EH (cell line): ENCODE data around the gene SEC61A2.
"Not testable (repeated sequence)": the region's sequence is repeated elsewhere in the genome, so short reads cannot be mapped to it uniquely, and the experiment has no call there.

Source experiments
- DNase-seq: peaks from one replicate; pipeline ENCODE4 v3.0.0-alpha.2; 2015; ENCODE audit warnings: low read depth

The SEC61A2 gene

GRCh38 chr10:12160664-12161063, 31.2 kb downstream of the SEC61A2 start:
- no peak for DNase-seq

GRCh38 chr10:12162927-12163326, 33.5 kb downstream of the SEC61A2 start:
- DNase-seq: no peak

- no peak for DNase-seq
Measured at GRCh38 chr10:12164085-12164484, 34.6 kb downstream of the SEC61A2 start.

GRCh38 chr10:12165036-12165435, 35.6 kb downstream of the SEC61A2 start:
- DNase-seq: no peak

GRCh38 chr10:12165999-12166775, 36.7 kb downstream of the SEC61A2 start:
- DNase-seq: no peak

- not testable (repeated sequence) for DNase-seq
Measured at GRCh38 chr10:12171512-12171911, 42.0 kb downstream of the SEC61A2 start.

GRCh38 chr10:12177642-12178041, 48.2 kb downstream of the SEC61A2 start:
- DNase-seq: no peak

- DNase-seq: no peak
Measured at GRCh38 chr10:12179606-12180170, 50.2 kb downstream of the SEC61A2 start.

GRCh38 chr10:12180221-12180974, 50.9 kb downstream of the SEC61A2 start:
- no peak for DNase-seq

GRCh38 chr10:12181065-12181775, 51.7 kb downstream of the SEC61A2 start:
- DNase-seq: no peak

- DNase-seq: no peak
Measured at GRCh38 chr10:12184165-12184564, 54.7 kb downstream of the SEC61A2 start.

- no peak for DNase-seq
Measured at GRCh38 chr10:12186323-12186722, 56.8 kb downstream of the SEC61A2 start.

GRCh38 chr10:12187321-12187905, 57.9 kb downstream of the SEC61A2 start:
- no peak for DNase-seq

- no peak for DNase-seq
Measured at GRCh38 chr10:12188656-12189055, 59.2 kb downstream of the SEC61A2 start.

- DNase-seq: no peak
Measured at GRCh38 chr10:12189426-12189825, 59.9 kb downstream of the SEC61A2 start.

- DNase-seq: no peak
Measured at GRCh38 chr10:12191715-12192114, 62.2 kb downstream of the SEC61A2 start.

- peak; percentile 46 for DNase-seq
Measured at GRCh38 chr10:12193193-12193592, 63.7 kb downstream of the SEC61A2 start.

- DNase-seq: peak; percentile 44
Measured at GRCh38 chr10:12194752-12195271, 65.3 kb downstream of the SEC61A2 start.

- DNase-seq: no peak
Measured at GRCh38 chr10:12195281-12195602, 65.8 kb downstream of the SEC61A2 start.

GRCh38 chr10:12195603-12196506, 66.4 kb downstream of the SEC61A2 start, which contains the start of the genes CDC123 and NUDT5:
TSS of gene CDC123 (plus strand) at chr10:12196188. CDS start at chr10:12196246, 58 bp downstream.
TSS of gene NUDT5 (minus strand) at chr10:12195891. CDS start at chr10:12186291, 9,600 bp downstream.
- peak; percentile 92 for DNase-seq
